Natural killer cell (primary cell): Measurements from ENCODE around the gene TRIM60. TPM values are rescaled to one million over a fixed set of nuclear protein-coding genes. Genes with fewer than 3 reads are reported as not detected.
"Not testable (repeated sequence)": the region's sequence is repeated elsewhere in the genome, so short reads cannot be mapped to it uniquely, and the experiment has no call there.

Experiments used
- ATAC-seq, 3 donors: fragments of 150-1000 bp in 2 of 3; fragments of 200-7000 bp in 1 of 3; cut with Tn5 transposase; 1 replicate in 1 of 3; 2 replicates in 2 of 3; pipeline ENCODE4 v1.10.0; 2021; ENCODE audit warnings: mild to moderate bottlenecking in 2 of 3, moderate library complexity in 2 of 3
- DNase-seq, 2 donors: peaks; one replicate each; pipeline versions ENCODE4 v3.0.0 to v3.0.0-alpha.2; 2013 to 2021; ENCODE audit warnings: mixed read lengths in 1 of 2
- H3K27ac ChIP-seq: one replicate; pipeline ENCODE4 v1.5.1; 2013; ENCODE audit warnings: mild to moderate bottlenecking, low read length
- H3K27me3 ChIP-seq: one replicate; pipeline ENCODE4 v1.6.1; 2013; ENCODE audit warnings: low read length; ENCODE audit not compliant: control insufficient read depth, insufficient read depth
- H3K36me3 ChIP-seq: one replicate; pipeline ENCODE4 v1.6.1; 2013; ENCODE audit warnings: low read length; ENCODE audit not compliant: control insufficient read depth, insufficient read depth
- H3K4me1 ChIP-seq: one replicate; pipeline ENCODE4 v1.6.1; 2013; ENCODE audit warnings: low read length; ENCODE audit not compliant: control insufficient read depth, insufficient read depth
- H3K4me3 ChIP-seq: one replicate; pipeline ENCODE4 v1.5.1; 2013; ENCODE audit warnings: low read length
- H3K9me3 ChIP-seq: one replicate; pipeline ENCODE4 v1.6.1; 2013; ENCODE audit warnings: low read length; ENCODE audit not compliant: control insufficient read depth, insufficient read depth
- H3K27ac Mint-ChIP-seq, 2 donors: one replicate each; pipeline ENCODE4 v1.8.0; 2022; ENCODE audit warnings: mild to moderate bottlenecking in 2 of 2, mixed read lengths in 2 of 2, moderate library complexity in 1 of 2
- H3K27me3 Mint-ChIP-seq, 2 donors: one replicate each; pipeline ENCODE4 v1.8.0; 2022; ENCODE audit warnings: low read depth in 2 of 2, mixed read lengths in 2 of 2
- H3K36me3 Mint-ChIP-seq: one replicate; pipeline ENCODE4 v1.8.0; 2022; ENCODE audit warnings: mixed read lengths
- H3K4me1 Mint-ChIP-seq, 2 donors: one replicate each; pipeline ENCODE4 v1.8.0; 2022; ENCODE audit warnings: mixed read lengths in 2 of 2
- H3K4me3 Mint-ChIP-seq: one replicate; pipeline ENCODE4 v1.8.0; 2022; ENCODE audit warnings: mild to moderate bottlenecking, moderate library complexity, mixed read lengths
- H3K9me3 Mint-ChIP-seq, 2 donors: one replicate each; pipeline ENCODE4 v1.8.0; 2022; ENCODE audit warnings: mixed read lengths in 2 of 2
- CTCF ChIP-seq: fragments of 200-600 bp; IDR thresholded peaks from one replicate; pipeline ENCODE4 v1.8.0; 2022; ENCODE audit warnings: antibody characterized with exemption
- WGBS: methylation state at CpG from one replicate; pipeline ENCODE4 v1.1.7; 2013; ENCODE audit warnings: missing lambda C conversion rate; ENCODE audit not compliant: insufficient coverage; 5-methylcytosine and 5-hydroxymethylcytosine counted together
- intact Hi-C: fragments of 100-400 bp; cut with micrococcal nuclease; formaldehyde crosslinking; loops from one replicate; pipeline ENCODE4 v1.14.2; 2022
- total RNA-seq, 4 donors: library from RNA; stranded (reverse); fragments of 120-200 nt in 1 of 4; gene quantifications; one replicate each; pipeline versions ENCODE4 v1.2.3 to v1.2.4, GENCODE V29; 2013 to 2022

The TRIM60 gene
- total RNA-seq, 3 donors from 2014 or later (not counting 1 experiment from before 2014, with no cell fraction given): not detected

- H3K27ac Mint-ChIP-seq: no peak overlapping the region
- DNase-seq (no peak), ATAC-seq (no peak)
- H3K4me1 Mint-ChIP-seq: no peaks in the 10 kb centered on the region
- H3K36me3 Mint-ChIP-seq: no peaks in the 10 kb centered on the region
- no peaks in the 10 kb centered on the region for H3K4me1 ChIP-seq
- WGBS: 100% methylated on average over 1 of the region's 1 CpG
- no peak overlapping the region for H3K4me3 Mint-ChIP-seq
- H3K27me3 ChIP-seq: no peaks in the 10 kb centered on the region
- no peak for TF ChIP-seq CTCF
- H3K4me3 ChIP-seq: no peak overlapping the region
- intact Hi-C loops: no loop called here
- H3K27ac ChIP-seq: no peak overlapping the region
- no peaks in the 10 kb centered on the region for H3K9me3 Mint-ChIP-seq
- H3K9me3 ChIP-seq: no peaks in the 10 kb centered on the region
- H3K36me3 ChIP-seq: no peaks in the 10 kb centered on the region
- no peaks in the 10 kb centered on the region for H3K27me3 Mint-ChIP-seq
Measured at GRCh38 chr4:165070560-165070959, 38.8 kb downstream of the TRIM60 start.

GRCh38 chr4:165073346-165073745 lies 41.5 kb downstream of the TRIM60 start:
- H3K4me1 Mint-ChIP-seq, intact Hi-C loops, H3K4me1 ChIP-seq, H3K36me3 ChIP-seq, H3K36me3 Mint-ChIP-seq, H3K4me3 ChIP-seq, H3K9me3 ChIP-seq, ATAC-seq, H3K4me3 Mint-ChIP-seq, H3K27me3 Mint-ChIP-seq, H3K27ac Mint-ChIP-seq, H3K9me3 Mint-ChIP-seq, H3K27me3 ChIP-seq, H3K27ac ChIP-seq, DNase-seq: not testable (repeated sequence)
- WGBS: 92% methylated on average over 11 of the region's 11 CpGs

GRCh38 chr4:165077034-165077578 lies 45.3 kb downstream of the TRIM60 start:
- intact Hi-C loops: no loop called here
- no peak for TF ChIP-seq CTCF
- H3K4me1 Mint-ChIP-seq: no peaks in the 10 kb centered on the region
- no peak overlapping the region for H3K27ac ChIP-seq
- no peak for ATAC-seq
- no peaks in the 10 kb centered on the region for H3K9me3 Mint-ChIP-seq
- no peak overlapping the region for H3K4me3 Mint-ChIP-seq
- no peaks in the 10 kb centered on the region for H3K36me3 Mint-ChIP-seq
- no peak overlapping the region for H3K4me3 ChIP-seq
- H3K36me3 ChIP-seq: peaks cover 12% of the 10 kb centered on the region
- no peaks in the 10 kb centered on the region for H3K27me3 ChIP-seq
- H3K27me3 Mint-ChIP-seq: no peaks in the 10 kb centered on the region
- no peaks in the 10 kb centered on the region for H3K4me1 ChIP-seq
- no peaks in the 10 kb centered on the region for H3K9me3 ChIP-seq
- no peak for DNase-seq
- 98% methylated on average over 3 of the region's 5 CpGs for WGBS
- H3K27ac Mint-ChIP-seq: no peak overlapping the region

GRCh38 chr4:165079476-165079875 lies 47.7 kb downstream of the TRIM60 start:
- Histone ChIP-seq H3K4me1 (no peaks in the 10 kb centered on the region), H3K36me3 (peaks cover 14% of the 10 kb centered on the region), H3K27me3 (no peaks in the 10 kb centered on the region), H3K27ac (no peak overlapping the region), H3K9me3 (no peaks in the 10 kb centered on the region), H3K4me3 (no peak overlapping the region)
- H3K9me3 Mint-ChIP-seq: no peaks in the 10 kb centered on the region
- DNase-seq (no peak), ATAC-seq (no peak)
- H3K36me3 Mint-ChIP-seq: no peaks in the 10 kb centered on the region
- H3K27ac Mint-ChIP-seq: no peak overlapping the region
- H3K27me3 Mint-ChIP-seq: no peaks in the 10 kb centered on the region
- TF ChIP-seq CTCF: no peak
- H3K4me1 Mint-ChIP-seq: no peaks in the 10 kb centered on the region
- 41% methylated on average over 6 of the region's 6 CpGs for WGBS
- intact Hi-C loops: no loop called here
- H3K4me3 Mint-ChIP-seq: no peak overlapping the region

- ATAC-seq, H3K36me3 Mint-ChIP-seq: not testable (repeated sequence)
- H3K36me3 ChIP-seq: peaks cover 30% of the 10 kb centered on the region
Measured at GRCh38 chr4:165084787-165085186, 53.0 kb downstream of the TRIM60 start.

More at GRCh38 chr4:165084787-165085186, 53.0 kb downstream of the TRIM60 start:
- H3K27ac ChIP-seq, DNase-seq, H3K4me3 ChIP-seq, H3K27me3 Mint-ChIP-seq, H3K9me3 ChIP-seq, H3K4me1 ChIP-seq, H3K27me3 ChIP-seq, H3K27ac Mint-ChIP-seq, H3K9me3 Mint-ChIP-seq, H3K4me3 Mint-ChIP-seq, intact Hi-C loops, H3K4me1 Mint-ChIP-seq: not testable (repeated sequence)
- 100% methylated on average over 2 of the region's 7 CpGs for WGBS
